Astrocyte of the hippocampus (primary cell): ENCODE data around the gene NAPSA.

Experiments
- DNase-seq: peaks from one replicate; pipeline ENCODE4 v3.0.0; 2011; ENCODE audit warnings: low read depth, low spot score

Gene NAPSA

GRCh38 chr19:50384685-50385535 is 19.5 kb upstream of the NAPSA start:
- peak; percentile 29 for DNase-seq

DNA sequence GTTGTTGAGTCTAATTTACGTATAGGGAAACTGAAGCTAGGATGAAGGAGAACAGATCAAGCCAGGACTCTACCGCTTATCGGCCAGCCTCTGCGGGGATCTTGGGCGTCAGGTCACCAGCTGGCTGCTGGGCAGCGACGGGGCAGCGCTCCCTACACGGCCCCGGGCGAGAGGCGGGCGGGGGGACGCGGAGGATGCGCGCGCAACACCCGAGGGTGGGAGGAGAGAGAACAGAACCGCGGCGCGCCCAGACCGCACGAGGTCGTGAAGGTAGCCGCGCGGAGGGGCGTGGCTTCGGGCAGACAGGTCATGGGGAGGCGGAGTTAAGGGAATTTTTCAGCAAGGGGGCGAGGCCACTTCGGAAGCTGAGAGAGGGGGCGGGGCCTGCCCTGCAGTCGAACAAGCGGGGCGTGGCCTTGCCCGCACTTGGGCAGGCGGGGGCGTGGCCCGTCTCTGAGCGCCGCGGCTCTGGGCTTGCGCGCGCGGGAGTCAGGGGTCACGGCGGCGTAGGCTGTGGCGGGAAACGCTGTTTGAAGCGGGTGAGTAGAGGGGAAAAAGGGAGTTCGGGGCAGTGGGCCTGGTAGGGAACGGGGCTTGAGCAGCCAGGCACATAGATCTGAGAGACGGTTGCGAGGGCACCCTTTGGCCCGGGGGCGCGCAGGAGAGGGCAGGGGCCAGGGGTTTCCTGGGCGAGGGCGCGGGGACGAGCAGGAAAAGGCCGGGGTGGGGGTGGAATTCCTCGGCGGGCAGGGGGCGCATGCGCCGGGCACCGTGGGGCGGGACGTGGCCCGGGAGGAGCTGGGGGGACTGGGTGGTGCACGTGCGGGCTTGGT is 18.6 kb upstream of the NAPSA start, which contains the start of gene POLD1:
TSS of gene POLD1 (plus strand) at position 496 of the 833 bp plus-strand sequence. CDS start 14,505 bp downstream, outside the sequence.
- DNase-seq: peak; percentile 99

DNA sequence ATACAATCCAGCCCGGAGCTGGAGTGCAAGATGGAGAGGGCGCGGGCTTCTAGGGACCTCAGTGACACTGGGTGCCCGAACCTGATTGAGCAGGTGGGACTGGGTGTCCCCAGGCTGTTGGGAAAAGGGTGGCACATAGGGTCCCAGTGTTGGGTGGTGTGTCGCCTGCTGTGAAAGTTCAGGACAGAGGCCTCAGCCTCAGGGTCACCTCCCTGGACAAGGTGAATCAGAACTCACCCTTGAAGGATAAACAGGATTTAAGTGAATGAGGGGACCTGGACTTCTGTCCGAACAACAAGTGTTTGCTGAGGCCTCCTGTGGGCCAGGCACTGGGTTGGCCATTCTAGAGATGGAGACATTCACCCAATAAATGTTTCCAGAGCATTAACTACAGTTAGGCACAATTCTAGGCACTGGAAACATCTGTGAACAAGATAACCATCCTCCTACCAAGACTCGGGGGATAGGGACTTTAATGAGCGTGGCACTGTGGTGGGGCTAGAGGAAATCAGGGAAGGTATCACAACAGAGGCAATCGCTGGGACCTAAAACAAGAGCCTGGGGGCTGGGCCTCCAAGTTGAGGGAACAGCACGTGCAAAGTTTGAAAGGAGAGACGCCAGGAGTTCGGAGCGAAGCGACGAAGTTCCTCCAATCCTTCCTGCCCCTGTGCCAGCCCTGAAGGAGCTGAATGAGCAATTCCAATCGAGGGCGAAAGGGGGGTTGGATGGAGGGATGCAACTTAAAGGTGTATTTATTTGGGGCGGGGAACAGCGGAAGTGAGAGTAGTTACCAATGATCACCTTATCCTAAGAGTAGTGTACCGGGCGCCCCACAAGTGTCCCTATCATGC is 17.8 kb upstream of the NAPSA start:
- DNase-seq: no peak

GRCh38 chr19:50381881-50382729 is 16.7 kb upstream of the NAPSA start:
- DNase-seq: no peak

DNA sequence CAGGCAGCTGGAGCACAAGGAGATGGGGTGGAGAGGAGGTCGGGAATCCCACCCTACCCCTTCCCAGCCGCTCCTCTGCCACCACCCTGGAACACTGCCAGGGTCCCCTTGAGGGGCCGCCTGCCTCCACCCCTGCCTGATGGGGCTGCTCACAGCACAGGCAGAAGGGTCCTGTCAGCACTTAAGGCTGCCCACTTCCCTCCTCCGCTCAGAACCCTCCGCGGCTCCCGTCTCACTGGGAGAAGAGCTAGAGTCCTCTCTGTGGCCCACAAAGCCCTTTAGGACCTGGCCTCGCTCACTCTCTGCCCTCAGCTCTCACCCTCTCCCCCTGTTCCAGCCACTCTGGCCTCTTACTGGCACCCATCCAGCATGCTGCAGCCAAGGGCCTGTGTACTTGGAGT is 15.3 kb upstream of the NAPSA start:
- DNase-seq: no peak

- DNase-seq: no peak
Observed at GRCh38 chr19:50380137-50380536, 14.7 kb upstream of the NAPSA start.

- no peak for DNase-seq
Observed at GRCh38 chr19:50379602-50380001, 14.2 kb upstream of the NAPSA start.

DNA sequence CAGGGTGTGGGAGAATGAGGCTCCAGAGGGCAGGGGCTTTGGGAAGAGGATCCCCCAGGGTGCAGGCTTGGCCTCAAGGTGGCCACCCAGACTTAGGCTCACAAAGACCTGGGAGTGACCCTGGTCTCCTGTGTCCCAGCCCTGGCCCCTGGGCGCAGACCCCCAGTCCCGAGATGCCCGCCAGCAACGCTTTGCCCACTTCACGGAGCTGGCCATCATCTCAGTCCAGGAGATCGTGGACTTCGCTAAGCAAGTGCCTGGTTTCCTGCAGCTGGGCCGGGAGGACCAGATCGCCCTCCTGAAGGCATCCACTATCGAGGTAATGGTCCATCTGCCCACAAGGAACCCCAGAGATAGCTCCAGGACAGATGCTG is 13.4 kb upstream of the NAPSA start:
- DNase-seq: no peak

DNA sequence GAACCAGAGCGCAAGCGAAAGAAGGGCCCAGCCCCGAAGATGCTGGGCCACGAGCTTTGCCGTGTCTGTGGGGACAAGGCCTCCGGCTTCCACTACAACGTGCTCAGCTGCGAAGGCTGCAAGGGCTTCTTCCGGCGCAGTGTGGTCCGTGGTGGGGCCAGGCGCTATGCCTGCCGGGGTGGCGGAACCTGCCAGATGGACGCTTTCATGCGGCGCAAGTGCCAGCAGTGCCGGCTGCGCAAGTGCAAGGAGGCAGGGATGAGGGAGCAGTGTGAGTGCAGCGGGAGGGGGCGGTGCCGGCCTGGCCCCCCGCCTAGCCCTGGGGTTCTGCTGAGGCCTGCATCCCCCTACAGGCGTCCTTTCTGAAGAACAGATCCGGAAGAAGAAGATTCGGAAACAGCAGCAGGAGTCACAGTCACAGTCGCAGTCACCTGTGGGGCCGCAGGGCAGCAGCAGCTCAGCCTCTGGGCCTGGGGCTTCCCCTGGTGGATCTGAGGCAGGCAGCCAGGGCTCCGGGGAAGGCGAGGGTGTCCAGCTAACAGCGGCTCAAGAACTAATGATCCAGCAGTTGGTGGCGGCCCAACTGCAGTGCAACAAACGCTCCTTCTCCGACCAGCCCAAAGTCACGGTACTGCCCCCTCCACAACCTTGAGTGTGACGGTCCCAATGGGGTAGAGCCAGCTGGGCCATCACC is 12.9 kb upstream of the NAPSA start:
- no peak for DNase-seq

- no peak for DNase-seq
Observed at GRCh38 chr19:50377517-50377916, 12.1 kb upstream of the NAPSA start.

DNA sequence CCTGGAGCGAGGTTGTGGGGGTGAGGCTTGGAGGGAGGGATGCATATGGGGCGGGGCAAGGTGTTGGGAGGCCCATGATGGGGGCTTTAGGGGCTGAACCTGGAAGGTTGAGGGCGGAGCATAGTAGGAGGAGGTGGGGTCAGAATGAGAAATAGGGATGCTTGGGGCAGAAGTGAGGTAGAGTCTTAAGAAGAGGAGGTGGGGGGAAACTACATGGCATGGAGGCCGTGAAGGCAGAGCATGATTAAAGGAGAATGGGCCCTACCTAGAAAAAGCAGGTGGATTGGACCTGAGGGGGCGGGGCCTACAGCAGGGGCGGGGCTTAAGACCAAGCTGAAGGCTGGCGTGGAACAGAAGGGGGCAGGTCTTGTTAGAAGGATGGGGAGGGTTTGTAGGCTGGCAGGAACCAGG is 11.6 kb upstream of the NAPSA start:
- no peak for DNase-seq

DNA sequence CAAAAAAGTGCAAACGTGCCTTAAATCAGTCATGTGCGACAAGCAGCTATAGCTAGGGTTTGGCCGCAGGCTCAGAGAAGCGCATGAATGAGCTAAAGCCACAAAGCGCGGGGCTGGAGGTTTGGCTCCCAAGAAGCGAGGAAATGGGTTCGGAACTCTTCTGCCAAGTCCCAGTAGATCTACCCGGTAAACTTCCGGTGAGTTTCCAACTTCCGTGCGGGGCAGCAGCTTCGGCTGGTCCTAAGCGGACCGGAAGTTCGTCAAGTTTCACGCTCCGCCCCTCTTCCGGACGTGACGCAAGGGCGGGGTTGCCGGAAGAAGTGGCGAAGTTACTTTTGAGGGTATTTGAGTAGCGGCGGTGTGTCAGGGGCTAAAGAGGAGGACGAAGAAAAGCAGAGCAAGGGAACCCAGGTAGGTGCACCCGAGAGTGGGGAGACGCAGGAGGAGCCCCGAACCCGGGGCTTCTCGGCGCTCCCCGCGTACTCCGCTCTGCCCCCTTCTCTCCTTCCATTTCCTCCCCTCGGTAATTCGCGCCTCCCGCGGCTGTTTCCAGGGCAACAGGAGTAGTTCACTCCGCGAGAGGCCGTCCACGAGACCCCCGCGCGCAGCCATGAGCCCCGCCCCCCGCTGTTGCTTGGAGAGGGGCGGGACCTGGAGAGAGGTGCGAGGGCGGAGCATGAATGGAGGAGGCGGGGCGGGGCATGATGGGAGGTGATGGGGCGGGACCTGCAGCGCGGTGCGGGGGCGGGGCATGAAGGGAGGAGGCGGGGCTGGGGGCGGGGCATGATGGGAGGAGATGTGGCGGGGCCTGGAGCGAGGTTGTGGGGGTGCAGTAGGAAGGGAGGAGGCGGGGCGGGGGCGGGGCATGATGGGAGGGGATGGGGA is 11.0 kb upstream of the NAPSA start, which contains the start of gene NR1H2:
TSS of gene NR1H2 (plus strand) at position 292 of the 885 bp plus-strand sequence. CDS start 1,149 bp downstream, outside the sequence.
- DNase-seq: peak; percentile 98

DNA sequence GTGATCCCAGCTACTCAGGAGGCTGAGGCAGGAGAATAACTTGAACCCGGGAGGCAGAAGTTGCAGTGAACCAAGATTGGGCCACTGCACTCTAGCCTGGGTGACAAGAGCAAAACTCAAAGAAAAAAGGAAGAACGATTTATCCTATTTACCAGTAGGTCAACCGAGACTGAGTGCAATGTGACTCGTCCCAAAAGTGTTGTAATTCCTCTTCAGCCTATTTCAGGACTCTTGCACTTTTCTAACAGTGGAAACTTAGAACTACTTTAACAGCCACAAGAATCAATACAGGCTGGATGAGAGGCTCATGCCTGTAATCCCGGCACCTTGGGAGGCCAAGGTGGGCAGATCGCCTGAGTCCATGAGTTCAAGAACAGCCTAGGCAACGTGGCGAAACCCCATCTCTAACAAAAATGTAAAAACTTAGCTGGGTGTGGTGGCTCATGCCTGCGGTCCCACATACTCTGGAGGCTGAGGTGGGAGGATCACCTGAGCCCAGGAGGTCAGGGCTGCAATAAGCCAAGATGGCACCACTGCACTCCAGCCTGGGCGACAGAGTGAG is 6.6 kb upstream of the NAPSA start:
- no peak for DNase-seq

GRCh38 chr19:50368649-50369570 is 3.5 kb upstream of the NAPSA start:
- DNase-seq: peak; percentile 87

DNA sequence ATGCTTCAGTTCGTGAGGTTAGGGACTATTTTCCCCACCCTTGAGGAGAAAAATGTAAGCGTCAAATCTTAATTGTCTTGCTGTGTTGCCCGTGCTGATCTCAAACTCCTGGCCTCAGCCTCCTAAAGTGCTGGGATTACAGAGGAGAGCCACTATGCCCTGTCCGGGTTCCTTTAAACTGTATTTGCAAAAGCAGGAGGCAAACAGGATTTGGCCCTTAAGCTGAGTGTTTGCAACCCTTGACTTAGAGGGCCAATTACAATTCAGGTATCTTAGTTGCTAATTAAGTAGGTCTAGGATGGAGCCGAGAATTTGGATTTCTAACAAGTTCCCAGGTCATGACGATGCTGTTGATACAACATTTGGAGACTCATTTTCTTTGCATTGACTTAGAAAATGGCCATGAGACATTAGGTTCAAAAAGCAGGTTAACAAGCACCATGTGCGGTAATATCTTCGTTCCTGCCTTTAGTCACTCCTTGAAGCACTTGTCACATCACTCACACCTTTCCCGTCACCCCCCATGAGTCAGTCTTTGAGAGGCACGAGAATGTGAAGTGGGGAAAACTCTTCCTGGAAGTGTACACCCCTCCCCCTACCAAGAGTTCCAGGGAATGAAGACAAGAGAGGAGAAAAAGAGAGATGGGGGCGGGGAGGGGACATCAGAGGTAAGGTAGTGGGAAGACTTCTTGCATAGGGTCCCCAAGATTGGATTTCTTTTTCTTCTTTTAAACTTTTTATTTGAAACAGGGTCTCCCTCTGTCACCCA is 2.6 kb downstream of the NAPSA start:
- DNase-seq: no peak

DNA sequence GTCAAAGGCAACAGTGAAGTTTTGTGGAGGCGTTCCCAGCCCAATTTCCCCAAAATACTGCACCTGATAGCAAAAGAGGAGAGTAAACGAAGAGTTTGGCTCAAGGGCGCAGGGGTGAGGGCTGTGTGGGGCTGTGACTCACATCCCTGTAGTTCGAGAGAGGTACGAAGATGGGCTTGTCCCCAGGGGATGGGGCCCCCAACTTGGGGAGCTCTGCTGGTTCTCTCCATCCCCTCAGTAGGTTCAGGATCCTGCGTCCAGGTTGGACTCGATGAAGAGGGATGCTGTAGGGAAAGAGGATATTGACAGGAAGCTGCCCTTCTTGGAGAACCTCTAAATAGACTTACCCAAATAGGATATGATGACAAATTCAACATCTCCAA is 3.4 kb downstream of the NAPSA start:
- no peak for DNase-seq
